HepG2 (cell line): Measurements from ENCODE around the gene CLBA1. TPM values are rescaled to one million over a fixed set of nuclear protein-coding genes. Genes with fewer than 3 reads are reported as not detected.

Experiments
- ATAC-seq: fragments of 200-7000 bp; cut with Tn5 transposase; 3 replicates; pipeline ENCODE4 v1.9.1; 2020; ENCODE audit warnings: mild to moderate bottlenecking, moderate library complexity
- BruUV-seq: library from RNA; stranded (reverse); fragments of 400-500 nt; replicated peaks from 2 replicates; lab custom pipeline; 2021; lab: Mats Ljungman, UMichigan
- CTCF ChIA-PET: fragments of 300-600 bp; formaldehyde crosslinking; extraction: SDS; loops from one replicate; lab custom pipeline; 2021; ENCODE audit warnings: low total read pairs, inconsistent platforms, low intra/inter-chr PET ratio; lab: Yijun Ruan, JAX
- POLR2A ChIA-PET: fragments of 350-600 bp; sonication (Branson Sonifier 250); formaldehyde crosslinking; loops from one replicate; lab custom pipeline; 2020; ENCODE audit warnings: antibody characterized with exemption, inconsistent platforms; lab: Yijun Ruan, JAX
- DNase-seq: peaks from one replicate; pipeline ENCODE4 v3.0.0-alpha.2; 2015; ENCODE audit warnings: low spot score
- FAIRE-seq: peaks from 3 replicates; lab custom pipeline; 2011; peaks lifted over from hg19 to GRCh38; lab: Jason Lieb, UNC
- H2AFZ ChIP-seq: one replicate; pipeline ENCODE4 v1.6.1; 2011; ENCODE audit warnings: low read length, inconsistent platforms
- H3K27ac ChIP-seq: fragments of 300-600 bp; 3 replicates; pipeline ENCODE4 v1.8.0; 2011; ENCODE audit warnings: mixed run types, mild to moderate bottlenecking, mixed read lengths, low read length, inconsistent platforms; ENCODE audit not compliant: insufficient read depth; ENCODE audit errors: extremely low read length
- H3K27me3 ChIP-seq, 2 experiments: fragments of 200-600 bp in 1 of 2; 2 replicates in 1 of 2; 3 replicates in 1 of 2; pipeline versions ENCODE4 v1.6.0 to v1.8.0; 2011; ENCODE audit warnings: low read length in 2 of 2, mild to moderate bottlenecking in 2 of 2, moderate library complexity in 2 of 2, inconsistent platforms in 1 of 2; ENCODE audit not compliant: insufficient read depth in 2 of 2, control insufficient read depth in 1 of 2
- H3K36me3 ChIP-seq, 2 experiments: fragments of 200-600 bp in 1 of 2; replicated peaks in 1 of 2; 2 replicates in 1 of 2; 3 replicates in 1 of 2; pipeline versions ENCODE4 v1.5.1 to v1.8.0; 2011; ENCODE audit warnings: low read length in 2 of 2, inconsistent platforms in 1 of 2; ENCODE audit not compliant: insufficient read depth in 2 of 2, control insufficient read depth in 1 of 2
- H3K4me1 ChIP-seq: 2 replicates; pipeline ENCODE4 v1.5.1; 2012; ENCODE audit warnings: low read length, inconsistent platforms; ENCODE audit not compliant: insufficient read depth
- H3K4me2 ChIP-seq: 2 replicates; pipeline ENCODE4 v1.6.0; 2011; ENCODE audit warnings: low read depth, low read length, inconsistent platforms
- H3K4me3 ChIP-seq, 3 experiments: fragments of 200-600 bp in 1 of 3; sonication (generic), shearing (Covaris generic) in 1 of 3; replicated peaks in 1 of 3; 2 replicates each; pipeline ENCODE4 v1.5.1; 2011 to 2016; ENCODE audit warnings: low read length in 3 of 3, inconsistent platforms in 2 of 3, low read depth in 2 of 3, mild to moderate bottlenecking in 2 of 3, control low read depth in 1 of 3, mixed read lengths in 1 of 3; ENCODE audit not compliant: insufficient read depth in 1 of 3
- H3K79me2 ChIP-seq: one replicate; pipeline ENCODE4 v1.6.1; 2011; ENCODE audit warnings: low read length, inconsistent platforms; ENCODE audit not compliant: insufficient read depth
- H3K9ac ChIP-seq: 2 replicates; pipeline ENCODE4 v1.6.0; 2011; ENCODE audit warnings: mild to moderate bottlenecking, low read depth, low read length, inconsistent platforms; ENCODE audit not compliant: insufficient read depth
- H3K9me3 ChIP-seq: 2 replicates; pipeline ENCODE4 v1.5.1; 2012; ENCODE audit warnings: mild to moderate bottlenecking, low read length
- H4K20me1 ChIP-seq: 2 replicates; pipeline ENCODE4 v1.6.0; 2011; ENCODE audit warnings: inconsistent platforms, mild to moderate bottlenecking, low read length, moderate library complexity; ENCODE audit not compliant: insufficient read depth
- TMF1 ChIP-seq: sonication (generic); formaldehyde crosslinking; IDR thresholded peaks from 2 replicates; pipeline ENCODE4 v1.8.1; 2022; ENCODE audit warnings: low read depth, missing genetic modification reagents
- WGBS: methylation state at CpG from one replicate; pipeline ENCODE4 v1.1.6; 2017; ENCODE audit warnings: low lambda C conversion rate; 5-methylcytosine and 5-hydroxymethylcytosine counted together
- in situ Hi-C: cut with HindIII; loops from 2 replicates; pipeline ENCODE4 v1.10.0; 2017; ENCODE audit warnings: low pct_unique_long_range_greater_than_20kb; ENCODE audit not compliant: extremely low pct_ligation_motif_present
- intact Hi-C: fragments of 100-400 bp; cut with micrococcal nuclease; formaldehyde crosslinking; loops from one replicate; pipeline ENCODE4 v1.10.0; 2022; ENCODE audit not compliant: unreplicated experiment
- polyA plus RNA-seq, 8 experiments: library from polyadenylated mRNA; depleted of rRNA in 3 of 8; stranded (reverse) in 7 of 8; unstranded in 1 of 8; fragments of >200 nt; fragmentation: Illumina TruSeq in 4 of 8; extraction: Trizol in 4 of 8; gene quantifications; 2 replicates each; pipeline versions ENCODE4 v1.2.1 to v1.2.3, GENCODE V29; 2011 to 2016; ENCODE audit warnings: low read depth in 4 of 8, missing spikeins in 1 of 8, mixed read lengths in 1 of 8; ENCODE audit not compliant: insufficient read depth in 1 of 8
- total RNA-seq, 5 experiments: library from RNA; depleted of rRNA; stranded (reverse); fragments of >200 nt; fragmentation: Illumina TruSeq; extraction: Trizol; gene quantifications; 2 replicates each; pipeline ENCODE4 v1.2.3, GENCODE V29; 2016; ENCODE audit warnings: low read depth in 1 of 5
- TF ChIP-seq, protein P1 (sequence below): sonication (generic); formaldehyde crosslinking; IDR thresholded peaks from 2 replicates; pipeline ENCODE4 v1.4.0; 2020; ENCODE audit warnings: missing genetic modification reagents, mild to moderate bottlenecking, borderline replicate concordance
- TF ChIP-seq, protein P2 (sequence below): sonication (generic); formaldehyde crosslinking; IDR thresholded peaks from 2 replicates; pipeline ENCODE4 v1.4.0; 2020; ENCODE audit warnings: missing genetic modification reagents
- TF ChIP-seq, protein P3 (sequence below): sonication (generic); formaldehyde crosslinking; IDR thresholded peaks from 2 replicates; pipeline ENCODE4 v1.5.0; 2020; ENCODE audit warnings: mild to moderate bottlenecking, missing genetic modification reagents

The CLBA1 gene
- total and polyA plus RNA-seq, 2 of the 13 experiments (the other 11 are each of a cell fraction or from before 2014, with no cell fraction given), result 1.2 to 1.4 TPM

DNA sequence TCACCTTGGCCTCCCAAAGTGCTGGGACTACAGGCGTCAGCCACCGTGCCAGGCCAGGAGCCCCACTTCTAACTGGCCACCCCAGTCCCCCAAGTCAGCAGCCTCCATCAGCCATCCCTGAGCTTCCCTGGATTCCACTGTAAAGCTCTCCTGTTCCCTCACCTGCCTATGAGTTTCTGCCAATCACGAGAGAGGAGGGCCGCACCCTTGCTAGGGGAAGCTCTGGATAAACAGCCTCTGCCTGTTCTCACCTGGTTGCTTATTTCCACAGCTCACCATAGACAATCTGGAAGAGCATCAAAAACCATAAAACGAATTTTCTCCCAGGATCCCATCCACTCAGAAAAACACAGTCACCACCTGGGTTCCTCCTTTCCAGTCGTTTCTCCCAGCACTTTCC is 30.3 kb downstream of the CLBA1 start (continued):
- TF ChIP-seq, protein P1, sequence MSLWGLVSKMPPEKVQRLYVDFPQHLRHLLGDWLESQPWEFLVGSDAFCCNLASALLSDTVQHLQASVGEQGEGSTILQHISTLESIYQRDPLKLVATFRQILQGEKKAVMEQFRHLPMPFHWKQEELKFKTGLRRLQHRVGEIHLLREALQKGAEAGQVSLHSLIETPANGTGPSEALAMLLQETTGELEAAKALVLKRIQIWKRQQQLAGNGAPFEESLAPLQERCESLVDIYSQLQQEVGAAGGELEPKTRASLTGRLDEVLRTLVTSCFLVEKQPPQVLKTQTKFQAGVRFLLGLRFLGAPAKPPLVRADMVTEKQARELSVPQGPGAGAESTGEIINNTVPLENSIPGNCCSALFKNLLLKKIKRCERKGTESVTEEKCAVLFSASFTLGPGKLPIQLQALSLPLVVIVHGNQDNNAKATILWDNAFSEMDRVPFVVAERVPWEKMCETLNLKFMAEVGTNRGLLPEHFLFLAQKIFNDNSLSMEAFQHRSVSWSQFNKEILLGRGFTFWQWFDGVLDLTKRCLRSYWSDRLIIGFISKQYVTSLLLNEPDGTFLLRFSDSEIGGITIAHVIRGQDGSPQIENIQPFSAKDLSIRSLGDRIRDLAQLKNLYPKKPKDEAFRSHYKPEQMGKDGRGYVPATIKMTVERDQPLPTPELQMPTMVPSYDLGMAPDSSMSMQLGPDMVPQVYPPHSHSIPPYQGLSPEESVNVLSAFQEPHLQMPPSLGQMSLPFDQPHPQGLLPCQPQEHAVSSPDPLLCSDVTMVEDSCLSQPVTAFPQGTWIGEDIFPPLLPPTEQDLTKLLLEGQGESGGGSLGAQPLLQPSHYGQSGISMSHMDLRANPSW (CRISPR knock-in tag), result no peak
- TF ChIP-seq, protein P2, sequence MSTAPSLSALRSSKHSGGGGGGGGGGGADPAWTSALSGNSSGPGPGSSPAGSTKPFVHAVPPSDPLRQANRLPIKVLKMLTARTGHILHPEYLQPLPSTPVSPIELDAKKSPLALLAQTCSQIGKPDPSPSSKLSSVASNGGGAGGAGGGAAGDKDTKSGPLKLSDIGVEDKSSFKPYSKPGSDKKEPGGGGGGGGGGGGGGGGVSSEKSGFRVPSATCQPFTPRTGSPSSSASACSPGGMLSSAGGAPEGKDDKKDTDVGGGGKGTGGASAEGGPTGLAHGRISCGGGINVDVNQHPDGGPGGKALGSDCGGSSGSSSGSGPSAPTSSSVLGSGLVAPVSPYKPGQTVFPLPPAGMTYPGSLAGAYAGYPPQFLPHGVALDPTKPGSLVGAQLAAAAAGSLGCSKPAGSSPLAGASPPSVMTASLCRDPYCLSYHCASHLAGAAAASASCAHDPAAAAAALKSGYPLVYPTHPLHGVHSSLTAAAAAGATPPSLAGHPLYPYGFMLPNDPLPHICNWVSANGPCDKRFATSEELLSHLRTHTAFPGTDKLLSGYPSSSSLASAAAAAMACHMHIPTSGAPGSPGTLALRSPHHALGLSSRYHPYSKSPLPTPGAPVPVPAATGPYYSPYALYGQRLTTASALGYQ (CRISPR knock-in tag), result no peak

DNA sequence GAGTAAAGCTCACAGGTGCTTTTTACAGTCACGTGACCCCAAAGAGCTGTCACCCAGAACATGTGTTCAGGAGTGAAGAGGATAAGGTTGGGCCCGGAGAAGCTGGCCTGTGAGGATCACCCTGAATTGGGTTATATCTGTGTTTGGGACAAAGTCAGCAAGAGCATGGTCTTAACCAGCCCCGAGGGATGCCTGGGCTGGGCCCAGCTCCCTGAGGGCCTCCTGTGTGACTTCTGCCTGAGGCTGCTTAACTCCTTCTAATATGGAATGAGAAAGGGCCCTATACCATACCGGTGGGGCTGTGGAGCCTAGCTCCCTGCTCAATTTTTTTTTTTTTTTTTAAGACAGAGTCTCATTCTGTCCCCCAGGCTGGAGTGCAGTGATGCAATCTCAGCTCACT is 32.8 kb downstream of the CLBA1 start:
- intact Hi-C loops (no loop called here), in situ Hi-C loops (no loop called here)
- no TSS peak for BruUV-seq
- Histone ChIP-seq H3K27ac (no peak overlapping the region), H3K79me2 (peaks cover 74% of the 10 kb centered on the region), H2AFZ (no peak overlapping the region), H3K9me3 (no peaks in the 10 kb centered on the region), H3K4me2 (peak overlapping the region; percentile 98; the same call in 1 of the 2 replicates), H4K20me1 (peaks cover 25% of the 10 kb centered on the region), H3K9ac (peak overlapping the region; percentile 30; the same call in 1 of the 2 replicates)
- DNase-seq, result no peak
- WGBS, result 74% methylated on average over 4 of the region's 4 CpGs
- ChIA-PET POLR2A (interaction anchor here (2.3 kb wide), 1 partner anchor 154 kb away, joined by 8 read pairs; no protein-coding TSS in a partner anchor), CTCF (no interaction called here)
- FAIRE-seq, result no peak
- TF ChIP-seq, protein P3, sequence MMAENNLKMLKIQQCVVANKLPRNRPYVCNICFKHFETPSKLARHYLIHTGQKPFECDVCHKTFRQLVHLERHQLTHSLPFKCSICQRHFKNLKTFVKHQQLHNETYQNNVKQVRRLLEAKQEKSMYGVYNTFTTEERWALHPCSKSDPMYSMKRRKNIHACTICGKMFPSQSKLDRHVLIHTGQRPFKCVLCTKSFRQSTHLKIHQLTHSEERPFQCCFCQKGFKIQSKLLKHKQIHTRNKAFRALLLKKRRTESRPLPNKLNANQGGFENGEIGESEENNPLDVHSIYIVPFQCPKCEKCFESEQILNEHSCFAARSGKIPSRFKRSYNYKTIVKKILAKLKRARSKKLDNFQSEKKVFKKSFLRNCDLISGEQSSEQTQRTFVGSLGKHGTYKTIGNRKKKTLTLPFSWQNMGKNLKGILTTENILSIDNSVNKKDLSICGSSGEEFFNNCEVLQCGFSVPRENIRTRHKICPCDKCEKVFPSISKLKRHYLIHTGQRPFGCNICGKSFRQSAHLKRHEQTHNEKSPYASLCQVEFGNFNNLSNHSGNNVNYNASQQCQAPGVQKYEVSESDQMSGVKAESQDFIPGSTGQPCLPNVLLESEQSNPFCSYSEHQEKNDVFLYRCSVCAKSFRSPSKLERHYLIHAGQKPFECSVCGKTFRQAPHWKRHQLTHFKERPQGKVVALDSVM (CRISPR knock-in tag), result 0 out of 2 replicates have a peak, but pooled peaks have one; percentile 36
- TF ChIP-seq TMF1 (CRISPR knock-in tag), result no peak
- TF ChIP-seq, all 625 proteins: peak for 1
- peaks cover 71% of the 10 kb centered on the region for H3K4me1 ChIP-seq
- no peaks in the 10 kb centered on the region; a peak in 1 of 5 replicates for H3K27me3 ChIP-seq
- peaks cover 5% of the 10 kb centered on the region in 2 experiments; a peak in 2 of 5 replicates for H3K36me3 ChIP-seq
- no peak for ATAC-seq
- no peak overlapping the region for H3K4me3 ChIP-seq
